CD4-positive, alpha-beta T cell treated with Interleukin-15 for 1 hour (primary cell): ENCODE data around the gene INO80C.

Experiments
- DNase-seq: peaks from one replicate; pipeline ENCODE4 v3.0.0-alpha.2; 2020

INO80C gene

DNA sequence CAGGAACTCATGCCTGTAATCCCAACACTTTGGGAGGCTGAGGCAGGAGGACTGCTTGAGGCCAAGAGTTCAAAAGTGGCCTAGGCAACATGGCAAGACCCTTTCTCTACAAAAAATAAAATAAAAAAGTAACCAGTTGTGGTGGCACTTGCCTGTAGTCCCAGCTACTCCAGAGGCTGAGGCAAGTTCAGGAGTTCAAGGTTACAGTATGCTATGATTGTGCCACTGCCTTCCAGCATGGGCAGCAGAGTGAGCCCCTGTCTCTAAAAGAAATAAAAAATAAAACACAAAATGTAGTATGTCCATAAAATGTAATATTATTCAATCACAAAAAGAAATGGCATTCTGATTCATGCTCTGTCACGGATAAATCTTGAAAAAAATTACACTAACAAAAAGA is 11.9 kb downstream of the INO80C start:
- no peak for DNase-seq

DNA sequence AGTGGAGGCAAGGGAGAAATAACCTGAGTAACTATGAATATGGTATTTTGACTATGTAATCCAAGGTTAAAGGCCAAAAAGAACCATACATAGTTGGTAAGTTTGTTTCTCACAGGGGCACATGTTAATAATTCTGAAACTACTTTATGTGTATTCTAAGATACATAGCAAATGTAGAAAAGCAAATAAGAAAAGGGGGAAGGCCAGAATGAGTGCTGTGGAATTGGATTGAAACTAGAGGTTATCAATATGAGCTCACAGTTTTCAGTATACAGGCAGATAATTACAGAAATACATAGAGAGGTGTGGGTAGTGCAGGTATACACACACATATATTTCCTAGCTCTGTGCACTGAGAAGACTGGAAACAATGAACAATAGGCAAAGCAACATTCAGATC is 13.7 kb downstream of the INO80C start:
- no peak for DNase-seq

DNA sequence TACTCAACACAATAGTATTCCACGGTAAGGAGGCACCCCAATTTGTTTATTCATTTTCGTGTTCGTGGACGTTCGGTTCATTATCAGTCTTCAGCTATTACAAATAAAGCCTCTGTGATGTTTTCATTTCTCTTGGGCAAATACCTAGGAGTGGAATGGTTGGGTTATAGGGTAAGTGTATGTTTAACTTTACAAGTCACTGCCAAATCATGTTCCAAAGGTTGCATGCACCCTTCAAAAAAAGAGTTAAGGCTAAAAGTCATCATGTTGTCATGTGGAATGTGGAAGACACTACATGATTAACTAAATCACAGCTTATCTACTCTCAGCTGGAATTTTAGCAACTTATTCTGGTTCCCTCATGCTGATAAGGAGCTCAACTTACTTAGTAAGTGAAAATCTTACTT is 15.8 kb downstream of the INO80C start:
- DNase-seq, result no peak

DNA sequence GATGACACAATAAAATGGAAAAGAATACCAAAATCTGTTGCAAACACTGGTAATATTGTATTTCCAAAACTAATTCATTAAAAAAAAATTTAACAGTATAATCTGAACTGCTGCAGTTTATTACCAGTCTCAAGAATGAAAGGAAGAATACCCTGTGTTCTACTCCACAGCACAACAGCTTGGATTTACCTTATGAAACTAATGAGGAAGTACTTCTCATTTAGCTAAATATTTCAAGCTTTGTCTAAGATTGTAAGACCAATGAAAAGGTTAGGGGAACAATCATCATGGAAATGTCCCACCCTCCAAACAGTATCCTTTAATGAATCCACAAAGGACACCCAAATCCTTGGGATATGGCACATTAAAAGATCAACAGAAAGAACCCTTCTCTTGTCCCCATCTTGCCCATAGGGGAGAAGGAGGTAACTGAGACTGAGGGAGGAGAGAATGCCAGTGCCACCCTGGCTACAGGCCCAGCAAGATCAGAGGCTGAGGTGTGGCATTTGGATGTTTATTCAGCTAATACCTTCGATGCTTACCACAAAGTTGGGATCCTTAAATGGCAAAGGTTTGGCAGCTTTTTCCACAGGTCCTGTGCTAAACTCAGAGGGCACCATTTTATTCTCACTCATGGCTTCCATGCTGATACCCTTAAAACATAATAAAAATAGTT is 17.7 kb downstream of the INO80C start:
- DNase-seq, result no peak

DNA sequence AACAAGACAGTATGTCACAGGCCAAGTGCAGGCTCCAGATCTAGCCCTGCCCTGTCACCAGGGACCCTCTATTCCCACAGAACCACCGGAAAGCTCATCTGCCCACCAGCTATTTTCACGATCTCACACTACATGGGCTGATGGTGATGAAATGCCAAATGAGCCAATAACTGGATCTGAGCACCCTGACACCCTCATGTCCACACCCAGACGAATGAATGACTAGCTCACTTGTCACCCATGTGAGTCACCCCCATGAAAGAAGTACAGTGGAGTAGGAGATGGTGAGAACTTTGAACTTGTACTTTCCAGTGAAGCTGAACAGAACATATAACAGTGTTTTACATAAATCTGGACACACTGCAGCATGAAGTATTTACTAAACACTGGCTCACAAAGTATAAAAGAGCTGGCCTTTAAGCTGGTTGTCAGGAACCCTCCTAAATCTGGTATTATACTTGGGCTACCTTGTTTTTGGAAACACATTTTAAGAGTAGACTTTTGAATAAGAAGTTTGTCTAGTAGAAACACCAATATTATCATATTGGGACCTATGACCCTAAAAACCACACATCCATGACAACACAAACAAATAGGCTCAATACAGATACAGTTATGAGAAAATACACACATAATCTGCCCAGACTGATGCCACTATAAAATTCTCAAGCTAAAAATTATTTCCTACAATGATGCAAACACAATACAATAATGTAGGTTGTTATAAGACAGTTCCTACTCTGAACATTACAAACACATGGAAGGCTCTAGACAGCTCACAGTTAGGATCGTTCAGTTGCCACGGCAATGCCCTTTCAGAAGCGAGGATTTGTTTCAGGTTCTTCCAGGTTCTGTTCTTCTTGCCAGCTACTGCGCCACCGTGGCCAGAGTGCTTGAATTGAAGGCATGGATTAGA is 19.0 kb downstream of the INO80C start:
- DNase-seq, result peak; percentile 63

DNA sequence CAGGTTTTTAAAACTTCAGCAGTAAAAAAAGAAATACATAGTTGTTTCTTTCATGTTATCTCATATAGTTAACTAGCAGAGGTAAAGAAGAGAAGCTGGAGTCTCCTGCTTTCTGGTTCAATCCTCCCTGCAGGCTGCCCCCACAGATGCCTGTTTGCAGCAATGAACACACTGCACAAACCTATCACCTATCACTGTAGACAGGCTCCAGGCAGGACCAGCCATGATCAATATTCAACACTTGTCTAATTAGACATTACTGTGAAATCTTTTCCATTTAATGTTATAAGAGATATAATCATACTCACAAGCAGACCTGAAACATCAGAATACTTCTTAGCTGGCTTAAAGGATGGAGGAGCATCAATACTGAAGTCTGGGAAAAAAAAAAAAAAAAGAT is 19.8 kb downstream of the INO80C start:
- no peak for DNase-seq

DNA sequence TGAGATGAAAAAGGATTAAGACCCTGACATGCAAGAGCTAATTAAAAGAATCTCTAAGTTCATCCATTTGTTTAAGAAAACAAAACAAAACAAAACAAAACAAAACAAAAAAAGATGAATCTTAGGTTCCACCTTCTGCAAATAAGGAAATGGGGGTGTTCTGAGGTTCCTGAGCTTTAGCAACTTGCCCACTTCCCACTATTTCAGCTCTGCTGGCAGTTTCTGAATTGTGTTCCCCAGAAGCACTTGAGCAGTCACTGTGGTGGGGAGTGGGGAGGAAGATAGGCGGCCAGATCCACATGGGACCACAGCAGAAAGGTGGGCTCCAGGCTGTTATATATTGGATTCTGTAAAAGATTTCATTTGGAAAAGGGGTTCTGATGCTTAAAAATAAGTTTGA is 20.3 kb downstream of the INO80C start:
- DNase-seq, result peak; percentile 28

DNA sequence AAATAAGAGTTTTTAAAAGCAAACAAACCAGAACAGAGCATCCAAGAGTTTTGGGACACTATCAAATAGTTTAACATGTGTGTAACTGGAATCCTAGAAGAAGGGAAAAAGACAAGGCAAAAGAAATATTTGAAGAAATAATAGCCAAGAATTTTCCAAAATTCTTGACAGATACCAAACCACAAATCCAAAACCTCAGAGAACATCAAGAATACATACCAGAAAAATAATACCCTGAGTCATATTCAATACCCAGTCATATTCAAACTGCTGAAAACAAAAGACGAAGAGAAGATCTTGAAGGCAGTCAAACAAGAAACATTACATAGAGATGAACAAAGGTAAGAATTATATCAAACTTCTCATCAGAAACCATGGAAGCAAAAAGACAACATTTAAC is 22.9 kb downstream of the INO80C start:
- no peak for DNase-seq

DNA sequence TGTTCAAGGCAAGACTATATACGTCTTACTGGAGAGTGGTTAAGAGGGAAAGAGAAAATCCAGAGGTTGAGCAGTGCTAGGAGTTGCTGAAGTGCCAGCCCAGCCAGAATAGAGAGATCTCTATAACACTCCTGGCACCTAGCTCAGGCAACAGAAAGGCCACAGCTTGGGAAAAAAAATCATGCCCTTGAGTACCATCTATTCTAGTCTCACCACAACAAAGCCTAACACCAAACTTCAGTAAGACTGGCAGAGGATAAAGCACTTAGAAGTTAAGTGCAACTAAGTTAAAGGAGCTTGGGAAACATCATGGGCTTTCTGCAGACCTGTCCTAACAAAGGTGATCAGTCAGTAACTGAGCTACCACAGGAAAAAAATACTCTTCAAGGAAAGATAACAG is 24.2 kb downstream of the INO80C start:
- DNase-seq, result no peak

DNA sequence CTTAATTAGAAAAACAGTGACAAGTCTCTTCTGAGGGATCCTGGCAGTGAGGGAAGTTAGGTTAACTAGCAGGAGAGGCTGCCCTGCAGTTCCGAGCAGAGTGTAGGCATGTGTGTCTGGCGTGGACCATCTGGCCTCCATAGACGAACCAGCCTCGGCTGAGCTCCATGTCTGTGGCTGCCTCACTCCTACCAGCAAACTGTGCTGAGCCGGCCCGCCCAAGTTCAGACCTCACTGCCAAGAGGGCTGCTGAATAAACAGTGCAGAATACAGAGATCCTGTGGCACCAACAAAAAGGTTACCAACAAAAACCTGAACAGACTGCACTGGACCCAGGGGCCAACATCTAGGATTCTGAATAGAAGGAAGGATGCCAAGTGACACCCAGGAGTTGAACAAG is 27.3 kb downstream of the INO80C start:
- no peak for DNase-seq

DNA sequence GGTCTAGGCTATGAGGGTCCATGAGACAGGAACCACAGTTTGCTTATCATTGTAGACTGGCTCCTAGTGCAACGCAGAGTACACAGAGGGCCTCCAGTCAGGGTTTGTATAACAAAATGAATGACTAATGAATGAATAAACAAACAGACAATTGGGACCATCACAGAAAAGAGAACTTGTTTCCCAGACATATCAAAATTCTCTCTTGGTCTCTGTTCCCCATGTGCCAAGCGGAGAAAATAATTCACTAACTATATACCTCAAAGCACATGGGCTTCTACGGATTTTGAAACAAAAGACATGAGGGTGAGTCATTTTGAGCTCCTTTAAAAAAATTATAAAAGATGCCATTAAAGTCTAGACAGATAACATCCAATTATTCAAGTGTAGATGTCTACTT is 28.0 kb downstream of the INO80C start:
- no peak for DNase-seq

DNA sequence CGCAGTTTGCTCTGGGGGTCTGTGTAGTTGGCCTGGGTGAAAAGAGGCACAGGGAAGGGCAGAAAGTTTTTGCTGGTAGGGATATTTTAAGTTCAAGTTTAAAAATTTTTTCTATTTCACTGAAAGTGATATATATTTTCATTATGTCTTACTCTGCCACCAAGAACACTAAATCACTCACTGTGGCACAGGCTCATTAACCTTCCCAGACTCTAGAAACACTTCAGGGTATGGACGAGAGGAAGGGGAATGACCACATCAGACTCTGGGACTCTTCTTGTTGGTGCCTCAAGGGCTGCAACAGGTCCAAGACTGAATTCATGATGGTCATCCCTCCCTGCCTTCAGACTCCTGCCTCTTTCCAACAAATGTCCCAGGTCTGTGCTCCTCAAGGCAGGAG is 29.0 kb downstream of the INO80C start:
- DNase-seq, result no peak

DNA sequence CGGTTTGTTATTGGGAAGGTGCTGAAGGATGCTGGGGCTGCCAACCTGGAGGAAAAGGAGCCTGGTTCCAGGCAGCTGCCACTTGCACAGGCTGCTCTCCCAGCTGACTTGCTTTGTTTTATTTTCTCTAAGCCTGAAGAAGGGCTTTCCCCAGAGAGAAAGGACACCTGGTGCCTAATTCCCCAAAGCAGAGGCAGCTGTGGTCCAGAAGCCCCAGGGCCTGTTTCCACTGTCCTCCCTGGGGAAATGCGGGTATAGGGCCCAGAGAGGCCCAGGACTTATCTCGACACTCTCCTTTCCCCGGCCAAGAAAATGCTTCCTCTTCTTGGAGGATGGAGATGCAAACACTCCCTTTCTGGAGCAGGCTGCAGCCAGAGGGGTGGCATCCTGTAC is 30.1 kb downstream of the INO80C start:
- DNase-seq, result no peak

DNA sequence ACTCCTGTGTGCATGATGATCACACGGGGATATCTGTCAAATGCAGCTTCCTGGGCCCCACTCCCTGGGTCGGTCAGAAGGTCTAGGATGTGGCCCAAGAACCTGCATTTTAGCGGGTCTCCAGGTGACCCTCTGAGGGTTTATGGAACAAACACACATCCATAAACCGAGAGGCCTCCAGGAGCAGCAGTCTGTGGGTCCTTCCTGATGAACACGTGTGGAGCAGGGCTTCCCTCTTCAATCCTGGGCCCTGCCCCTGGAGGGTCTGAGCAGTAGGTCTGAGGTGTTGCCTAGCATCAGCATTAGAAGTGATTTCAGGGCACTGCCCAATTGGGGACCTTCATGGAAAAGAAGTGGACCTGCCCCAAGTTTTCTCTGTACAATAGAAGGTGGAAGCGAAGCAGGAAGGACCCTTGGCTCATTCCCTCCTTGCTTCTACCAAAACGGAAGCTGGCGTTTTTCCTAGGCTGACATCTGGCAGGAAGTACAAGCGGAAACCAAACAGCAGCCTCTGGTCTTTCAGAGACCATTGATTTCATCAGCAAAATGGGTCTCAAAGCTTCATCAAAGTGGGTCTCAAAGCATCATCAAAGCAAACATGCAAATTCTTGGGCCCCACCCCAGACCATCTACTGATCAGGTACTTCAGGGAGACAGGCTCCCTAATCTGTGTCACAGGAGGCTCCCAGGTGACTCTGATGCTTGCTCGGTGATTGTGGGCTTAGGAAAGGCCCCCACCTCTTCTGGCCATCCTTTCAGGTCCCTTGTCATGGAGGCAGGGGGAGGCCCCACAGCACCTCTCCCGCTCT is 30.7 kb downstream of the INO80C start:
- DNase-seq, result no peak

DNA sequence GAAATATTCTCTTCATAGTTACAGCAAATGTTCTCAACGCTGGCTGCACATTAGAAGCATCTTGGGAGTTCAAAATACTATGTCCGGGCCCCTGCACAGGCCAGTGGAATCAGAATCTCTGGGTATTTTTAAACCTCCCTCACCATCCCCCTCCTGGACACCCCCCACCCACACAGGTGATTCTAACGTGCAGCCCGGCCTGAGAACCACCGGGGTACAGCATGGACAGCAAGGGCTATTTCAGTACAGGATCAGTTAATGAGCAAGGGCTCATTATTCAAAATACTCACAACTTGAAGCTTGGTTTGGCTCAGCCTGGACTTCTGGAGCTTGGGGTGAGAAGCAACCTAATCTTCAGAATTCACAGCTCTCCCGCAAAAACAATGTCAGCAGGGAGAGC is 31.4 kb downstream of the INO80C start:
- DNase-seq, result no peak

DNA sequence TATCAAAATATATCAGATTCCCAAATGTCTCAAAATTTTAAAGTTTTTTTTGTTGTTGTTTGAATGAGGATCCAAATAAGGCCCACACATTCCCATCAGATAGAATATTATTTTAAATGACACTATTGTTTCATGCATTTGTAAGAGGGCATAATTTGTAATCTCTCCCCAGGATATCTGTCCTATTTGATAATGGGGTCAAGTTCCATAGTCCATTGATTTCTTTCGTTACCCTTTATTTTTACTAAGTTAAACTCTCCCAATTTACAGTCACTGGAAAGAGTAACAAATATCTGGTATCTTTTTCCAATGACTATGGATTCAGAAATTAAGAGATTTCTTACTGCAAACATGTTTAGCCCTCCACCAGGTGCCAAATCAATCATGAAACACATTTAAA is 32.4 kb downstream of the INO80C start:
- DNase-seq, result no peak

DNA sequence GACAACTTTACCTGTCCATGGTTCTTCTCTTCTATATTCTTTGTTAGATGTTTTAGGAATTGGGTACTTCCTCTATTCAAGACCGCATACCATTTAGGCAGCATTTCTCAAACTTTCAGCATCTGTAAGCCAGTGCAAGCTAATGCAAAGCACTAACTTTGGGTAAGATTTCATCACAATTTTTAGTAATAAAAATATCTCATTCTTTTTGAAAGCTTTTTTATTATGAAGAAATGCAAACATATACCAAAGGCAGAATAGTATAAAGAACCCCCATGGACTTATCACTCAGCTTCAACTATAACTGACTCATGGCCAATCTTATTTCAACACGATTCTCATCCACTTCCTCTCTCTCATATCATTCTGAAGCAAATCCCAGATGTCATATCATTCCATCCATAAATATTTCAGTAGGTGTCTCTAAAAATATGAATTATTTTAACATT is 32.9 kb downstream of the INO80C start:
- DNase-seq, result no peak

DNA sequence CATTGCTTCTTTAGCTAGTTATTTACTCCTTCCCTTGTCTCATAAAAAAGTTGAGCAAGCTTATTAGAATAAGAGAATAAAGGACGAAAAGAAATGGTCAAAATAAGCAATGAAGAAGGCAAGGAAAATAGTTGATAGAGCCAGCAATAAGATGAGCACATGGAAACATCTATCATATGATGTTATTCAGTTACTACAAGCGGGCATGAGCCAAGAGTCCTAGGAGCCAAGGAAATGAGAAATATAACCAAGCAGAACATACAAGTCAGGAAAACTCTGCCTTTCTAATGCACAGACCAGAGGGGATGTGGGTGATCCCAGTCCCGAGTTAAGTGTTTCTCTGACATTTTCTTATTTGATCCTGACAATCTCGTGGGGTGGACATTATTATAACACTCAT is 33.9 kb downstream of the INO80C start:
- DNase-seq, result no peak

DNA sequence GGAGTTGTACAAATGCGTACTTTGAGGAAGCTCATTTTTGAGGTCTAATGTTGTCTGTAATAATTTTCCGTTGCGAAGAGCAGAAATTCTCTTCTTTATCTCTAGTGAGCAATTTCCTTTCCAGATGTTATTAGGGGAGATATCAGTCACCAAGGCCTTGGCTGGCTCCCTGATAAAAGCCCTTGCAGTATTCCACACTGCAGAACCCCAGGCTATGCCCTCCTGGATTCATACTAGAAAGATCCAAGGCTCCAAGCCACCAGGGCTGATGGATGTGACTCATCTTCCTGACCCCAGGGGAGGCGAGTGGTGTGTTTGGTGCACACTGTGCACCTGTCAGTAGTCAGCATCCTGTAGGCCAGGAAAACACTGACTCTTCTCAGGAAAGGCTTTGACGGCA is 34.7 kb downstream of the INO80C start:
- DNase-seq, result no peak

DNA sequence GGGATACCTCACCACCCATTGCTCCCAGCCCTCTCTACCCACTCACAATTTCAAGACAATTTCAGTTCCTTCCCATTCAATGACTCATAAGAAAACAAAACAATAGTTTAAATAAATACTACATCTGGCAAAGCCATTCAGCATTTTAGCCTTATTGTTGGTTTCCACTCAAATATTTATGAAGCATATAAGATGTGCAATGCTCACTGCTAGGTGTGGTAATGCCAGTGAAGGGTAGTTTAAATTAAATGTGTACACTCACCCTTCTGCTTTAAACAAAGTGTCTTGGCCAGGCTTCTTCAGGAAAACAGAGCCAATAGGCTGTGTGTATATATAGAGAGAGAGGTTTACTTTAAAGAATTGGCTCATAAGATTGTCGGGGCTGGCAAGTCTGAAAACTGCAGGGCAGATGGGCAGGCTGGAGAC is 37.0 kb downstream of the INO80C start:
- DNase-seq, result no peak

DNA sequence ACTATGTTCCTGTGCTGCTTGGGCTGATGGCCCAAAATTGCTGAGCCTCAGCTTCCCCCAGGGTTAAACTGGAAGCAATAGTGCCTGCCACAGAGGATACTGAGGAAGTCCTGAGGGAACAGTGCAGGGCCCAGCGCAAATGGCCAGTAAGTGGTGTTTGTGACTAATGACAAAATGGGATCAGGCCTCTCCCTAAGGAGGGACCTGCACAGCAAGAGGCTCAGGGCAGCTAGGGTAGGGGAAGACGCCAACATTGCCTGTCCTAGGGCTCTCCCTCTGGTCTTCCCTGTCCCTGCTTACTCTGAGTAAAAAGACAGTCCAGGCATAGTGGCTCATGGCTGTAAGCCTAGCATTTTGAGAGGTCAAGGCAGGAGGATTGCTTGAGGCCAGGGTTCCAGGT is 37.8 kb downstream of the INO80C start:
- no peak for DNase-seq

DNA sequence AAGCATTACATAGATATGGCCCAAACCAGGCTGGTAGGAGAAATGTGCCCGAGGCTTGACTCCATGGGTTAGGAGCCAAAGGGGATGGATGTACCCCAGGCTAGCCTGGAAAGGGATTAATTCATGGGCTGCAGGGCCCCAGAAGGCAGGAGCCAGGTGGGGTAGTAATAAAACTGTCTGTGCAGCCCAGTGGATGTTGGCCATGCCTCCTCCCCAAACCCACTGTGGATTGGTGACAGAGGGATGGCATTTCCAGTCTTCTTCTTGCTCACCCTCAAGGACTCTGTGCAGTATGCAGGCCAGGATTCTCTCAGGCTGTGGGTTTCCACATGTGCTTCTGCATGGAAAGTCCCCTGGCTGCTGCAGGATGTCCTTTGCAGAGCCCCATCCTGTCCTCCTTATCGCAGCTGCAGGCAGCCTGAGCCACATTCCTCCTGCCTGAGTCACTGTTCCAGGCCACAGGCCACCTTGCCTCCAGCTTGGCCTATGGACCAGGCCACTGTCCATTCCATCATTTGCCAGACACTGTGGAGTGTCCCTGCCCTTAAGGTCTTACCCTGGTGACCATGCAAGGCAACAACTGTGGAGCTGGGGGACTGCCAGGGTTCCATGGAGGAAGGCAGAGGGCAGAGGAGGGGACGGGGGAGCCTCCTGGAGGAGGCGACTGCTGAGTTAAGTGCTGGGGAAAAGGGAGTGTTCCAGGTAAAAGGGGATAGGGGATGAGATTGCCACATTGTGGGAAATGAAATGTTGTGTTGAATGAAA is 38.9 kb downstream of the INO80C start:
- DNase-seq, result no peak

DNA sequence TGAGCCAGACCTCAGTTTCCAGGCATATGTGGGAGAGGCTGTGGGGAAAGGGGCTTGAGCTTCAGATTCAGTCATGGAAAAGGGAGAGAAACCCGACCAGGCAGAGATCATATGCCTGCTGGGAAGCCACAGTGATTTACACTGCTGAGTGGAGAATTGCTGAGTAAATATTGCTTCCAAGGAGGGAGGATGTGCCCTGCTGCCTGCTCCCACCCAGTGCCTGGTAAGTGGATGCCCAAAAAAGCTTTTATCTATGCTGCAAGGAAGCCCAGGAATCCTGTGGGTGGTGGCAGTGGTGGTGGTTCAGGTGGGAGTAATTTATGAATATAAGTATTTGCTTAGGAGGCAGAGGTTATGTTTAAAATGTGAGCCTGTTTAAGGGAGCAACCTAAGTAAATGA is 39.5 kb downstream of the INO80C start:
- DNase-seq, result no peak
